GM21825 (cell line): Measurements from ENCODE around the gene C11orf21.

Experiments
- ATAC-seq: cut with Tn5 transposase; IDR thresholded peaks from one replicate; pipeline ENCODE4 v1.9.1; 2021; ENCODE audit warnings: mild to moderate bottlenecking, moderate library complexity; ENCODE audit not compliant: unreplicated experiment

Gene C11orf21

DNA sequence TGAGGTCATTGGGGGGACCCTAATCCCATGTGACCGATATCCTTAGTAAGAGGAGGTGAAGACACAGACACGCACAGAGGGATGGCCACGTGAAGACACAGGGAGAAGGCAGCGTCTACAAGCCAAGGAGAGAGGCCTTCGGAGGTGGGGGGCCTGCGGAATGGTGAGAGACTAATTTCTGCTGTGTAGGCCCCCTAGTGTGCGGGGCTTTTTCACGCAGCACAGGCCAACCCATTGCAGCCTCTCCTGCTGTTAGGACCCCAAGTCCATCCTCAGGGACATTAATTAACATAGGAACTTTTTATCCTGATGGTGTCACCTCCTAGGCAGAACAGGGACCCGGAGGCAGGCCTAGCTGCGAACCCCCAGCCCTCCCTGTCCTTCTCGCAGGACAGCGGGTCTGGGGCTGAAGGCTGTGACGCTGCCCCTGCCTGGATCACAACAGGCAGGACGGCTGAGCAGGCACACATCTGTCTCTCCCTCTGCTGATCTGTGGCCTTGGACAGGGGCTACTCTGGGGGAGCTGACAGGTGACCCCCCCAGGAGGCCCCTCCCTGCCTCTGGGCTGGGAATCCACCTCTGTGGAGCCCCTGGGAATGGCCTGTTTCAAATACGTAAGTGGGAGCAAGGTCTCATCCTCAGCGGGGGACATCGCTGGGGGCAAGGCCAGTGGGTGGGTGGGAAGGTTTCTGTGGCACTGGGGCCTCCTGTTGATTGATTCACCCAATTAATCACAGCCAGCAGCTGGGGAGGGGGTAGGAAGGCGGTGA lies 39.2 kb downstream of the C11orf21 start:
- ATAC-seq: no peak

DNA sequence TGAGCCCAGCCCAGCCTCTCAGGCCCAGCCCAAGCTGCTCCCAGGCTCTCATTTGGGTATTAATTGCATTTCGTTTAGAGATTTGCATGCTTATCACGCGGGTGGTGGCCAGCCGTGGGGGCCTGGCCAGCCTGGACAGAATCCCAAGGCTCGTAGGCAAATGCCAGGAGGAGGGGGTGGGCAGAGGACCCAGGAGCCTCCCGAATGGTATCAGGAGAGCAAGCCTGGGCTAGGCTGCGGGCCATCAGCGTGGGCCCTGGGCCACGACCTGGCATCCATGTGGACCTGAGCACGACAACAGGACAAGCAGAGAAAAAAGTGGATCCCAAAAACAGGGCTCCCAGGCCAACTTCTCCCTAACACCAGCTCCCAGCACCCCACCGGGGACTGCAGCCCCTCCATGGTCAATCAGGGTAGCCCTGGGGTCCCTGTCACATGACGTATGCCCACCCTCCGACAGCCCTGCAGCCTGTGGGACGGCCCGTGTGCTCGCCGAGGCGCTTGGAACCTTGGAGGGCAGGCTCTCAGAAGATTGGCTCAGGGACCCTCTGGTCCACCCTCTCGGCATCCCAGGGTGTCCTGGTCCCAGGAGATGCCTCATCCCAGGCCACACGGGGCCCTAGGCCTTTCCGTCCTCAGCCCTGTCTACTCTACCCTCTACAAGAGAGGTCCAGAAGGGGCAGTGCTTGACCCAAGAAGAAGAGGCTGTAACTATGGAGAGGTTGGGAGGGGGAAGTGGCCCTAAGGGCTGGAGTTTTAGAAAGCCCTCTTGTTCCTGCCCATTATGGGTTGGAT lies 40.1 kb downstream of the C11orf21 start:
- no peak for ATAC-seq

DNA sequence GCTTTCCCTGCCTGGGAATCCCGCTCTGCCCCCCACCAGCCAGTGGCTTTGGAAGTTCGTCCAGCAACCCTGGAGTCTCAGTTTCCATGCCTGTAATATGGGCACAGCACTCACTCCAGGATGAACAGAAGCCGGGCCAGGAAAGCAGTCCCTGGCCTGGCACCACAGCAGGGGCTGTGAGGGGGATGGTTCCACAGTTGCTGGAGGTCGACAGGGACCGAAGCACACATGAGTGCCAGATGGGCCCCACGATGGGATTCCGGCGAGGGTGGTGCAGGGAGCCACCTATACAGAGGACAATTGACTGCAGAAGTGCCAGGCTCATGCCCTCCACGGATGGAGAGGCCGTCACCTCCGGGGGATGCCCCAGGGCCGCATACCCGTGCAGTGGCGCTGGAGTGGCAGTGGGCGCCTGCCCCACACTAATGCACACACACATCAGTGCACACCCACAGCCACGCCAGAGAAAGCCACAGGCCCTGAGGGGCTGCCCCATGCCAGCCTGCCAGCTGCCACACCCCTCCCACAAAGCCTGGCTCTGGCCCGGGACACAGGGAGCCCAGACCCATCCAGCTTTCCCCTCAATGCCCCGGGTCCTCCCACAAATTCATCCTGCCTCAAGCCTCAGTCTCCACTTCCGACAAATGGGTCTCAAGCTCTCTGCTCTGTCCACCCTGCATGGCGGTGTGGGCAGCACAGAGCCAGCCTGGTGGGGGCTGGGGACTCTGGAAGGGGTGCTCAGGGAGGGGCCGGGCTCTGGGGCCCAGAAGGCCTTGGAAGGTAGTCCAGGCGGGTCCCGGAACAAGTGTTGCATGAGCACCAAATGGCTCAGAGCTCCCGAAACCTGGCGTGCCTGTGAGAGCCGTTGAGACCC lies 41.0 kb downstream of the C11orf21 start:
- ATAC-seq: no peak

DNA sequence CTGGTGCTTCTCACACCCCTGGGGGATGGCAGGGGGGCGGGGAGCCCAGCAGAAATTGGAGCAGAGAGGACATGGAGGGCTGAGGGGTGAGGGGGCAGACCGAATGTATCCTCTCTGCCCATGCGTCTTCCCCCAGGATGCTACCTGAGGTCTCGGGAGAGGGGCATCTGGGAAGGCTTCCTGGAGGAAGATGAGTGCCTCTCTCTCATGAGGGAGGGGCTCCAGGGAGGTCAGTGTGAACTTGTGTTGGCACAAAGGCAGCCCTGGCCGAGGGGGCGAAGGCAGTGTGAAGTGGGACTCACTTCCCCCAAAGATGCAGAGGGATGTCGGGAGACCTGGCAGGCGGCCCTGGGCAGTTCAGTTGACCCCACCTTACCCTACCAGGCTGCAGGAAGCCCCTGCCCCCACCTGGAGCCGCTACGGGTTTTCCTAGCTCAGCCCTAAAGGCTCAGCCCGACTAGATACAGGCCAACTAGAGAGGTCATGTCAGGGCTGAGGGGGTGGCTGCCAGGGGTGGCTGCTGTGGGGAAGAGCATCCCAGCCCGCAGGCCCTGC lies 41.7 kb downstream of the C11orf21 start:
- ATAC-seq: no peak

DNA sequence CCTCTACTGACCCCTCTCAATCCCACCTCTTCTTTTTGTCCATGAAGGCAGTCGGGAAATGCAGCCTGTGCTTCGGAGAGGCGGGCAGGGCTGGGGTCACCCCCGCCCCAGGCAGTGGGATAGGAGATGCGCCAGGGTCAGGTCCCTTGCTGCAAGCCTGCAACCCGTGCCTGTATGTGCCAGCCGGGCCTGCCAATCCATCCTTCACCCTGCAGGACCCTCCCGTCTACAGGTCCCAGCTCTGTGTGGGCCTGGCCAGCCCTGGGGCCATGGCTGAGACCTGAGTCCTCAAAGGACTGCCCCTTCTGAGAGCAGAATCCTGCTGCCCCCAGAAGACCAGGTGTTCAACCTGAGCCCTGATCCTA lies 42.3 kb downstream of the C11orf21 start:
- ATAC-seq: no peak

DNA sequence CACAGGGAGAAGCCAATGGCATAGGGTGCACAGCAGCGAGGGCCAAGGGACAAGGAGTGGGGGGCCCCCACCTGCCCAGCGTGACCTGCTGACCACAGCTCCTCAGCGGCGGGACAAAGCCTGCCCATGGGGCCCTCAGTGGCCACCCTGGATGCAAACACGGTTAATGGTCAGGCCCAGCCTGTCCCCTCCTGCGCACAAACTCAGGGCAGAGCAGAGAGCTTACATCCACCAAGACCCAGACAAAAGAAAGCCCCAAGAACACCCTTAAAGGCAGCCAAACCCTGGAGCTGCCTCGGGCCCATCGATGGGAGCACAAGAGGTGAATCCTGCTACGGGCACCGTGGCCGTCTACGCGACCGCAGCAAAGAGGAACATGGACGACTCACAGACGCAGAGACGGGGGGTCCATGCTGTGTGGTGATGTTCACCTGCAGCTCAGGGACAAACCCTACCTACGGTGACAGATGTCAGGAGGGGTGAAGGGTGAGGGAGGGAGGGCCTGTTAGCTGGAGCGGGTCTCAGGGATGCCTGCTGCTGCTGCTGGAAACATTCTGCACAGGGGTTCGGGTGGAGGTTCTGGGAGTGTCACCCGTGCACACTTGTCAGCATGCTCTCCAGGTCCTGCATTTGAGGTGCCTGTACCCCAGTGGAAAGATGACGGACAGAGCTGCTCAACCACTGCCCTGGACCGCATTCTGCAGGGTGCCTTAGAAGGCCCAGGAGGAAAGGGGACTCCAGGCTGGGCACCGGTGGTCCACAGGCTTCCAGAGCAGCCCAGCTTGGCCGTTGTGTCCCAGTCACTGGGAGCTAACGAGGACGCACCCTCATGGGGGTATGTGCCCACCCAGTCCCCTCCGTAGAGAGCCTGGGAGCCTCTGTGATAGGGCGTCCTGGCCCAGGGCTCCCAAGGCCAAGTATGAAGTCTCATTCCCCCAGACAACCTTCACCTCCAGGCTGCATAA lies 42.9 kb downstream of the C11orf21 start:
- ATAC-seq: no peak

DNA sequence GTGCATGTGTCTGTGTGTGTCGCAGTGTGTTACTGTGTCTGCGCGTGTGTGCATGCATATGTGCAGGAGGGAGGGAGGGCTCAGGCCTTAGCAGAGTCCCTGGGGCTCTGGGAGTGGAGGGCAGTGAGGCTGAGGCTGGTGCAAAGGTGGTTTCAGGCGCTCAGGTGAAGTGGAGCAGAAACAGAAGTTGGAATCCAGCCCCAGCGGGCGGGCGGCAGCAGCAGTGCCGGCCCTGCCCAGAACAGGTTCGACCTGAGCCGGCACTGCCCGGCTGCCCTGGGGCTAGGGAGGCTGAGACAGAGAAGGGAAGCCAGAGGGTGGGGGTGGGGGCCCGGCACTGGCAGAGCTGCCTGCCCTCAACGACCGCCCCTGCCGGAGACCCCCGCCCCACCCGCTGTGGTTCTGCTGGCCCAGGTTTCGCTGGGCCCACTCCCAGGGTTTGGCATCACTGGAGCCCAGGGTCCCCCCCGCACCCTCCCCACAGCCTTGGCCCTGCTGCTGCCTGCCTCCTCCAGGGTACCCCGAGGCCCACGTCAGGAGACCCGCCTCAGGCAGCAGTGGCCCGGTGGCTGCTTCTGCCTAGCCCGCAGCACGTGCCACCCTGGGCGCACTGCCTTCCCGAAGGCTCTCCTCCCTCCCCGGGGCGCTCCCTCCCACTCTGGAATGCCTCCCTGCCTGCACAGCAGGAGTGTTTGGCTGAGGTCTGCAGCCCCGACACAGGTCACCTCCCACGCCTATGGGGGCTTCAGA lies 44.6 kb downstream of the C11orf21 start:
- no peak for ATAC-seq

DNA sequence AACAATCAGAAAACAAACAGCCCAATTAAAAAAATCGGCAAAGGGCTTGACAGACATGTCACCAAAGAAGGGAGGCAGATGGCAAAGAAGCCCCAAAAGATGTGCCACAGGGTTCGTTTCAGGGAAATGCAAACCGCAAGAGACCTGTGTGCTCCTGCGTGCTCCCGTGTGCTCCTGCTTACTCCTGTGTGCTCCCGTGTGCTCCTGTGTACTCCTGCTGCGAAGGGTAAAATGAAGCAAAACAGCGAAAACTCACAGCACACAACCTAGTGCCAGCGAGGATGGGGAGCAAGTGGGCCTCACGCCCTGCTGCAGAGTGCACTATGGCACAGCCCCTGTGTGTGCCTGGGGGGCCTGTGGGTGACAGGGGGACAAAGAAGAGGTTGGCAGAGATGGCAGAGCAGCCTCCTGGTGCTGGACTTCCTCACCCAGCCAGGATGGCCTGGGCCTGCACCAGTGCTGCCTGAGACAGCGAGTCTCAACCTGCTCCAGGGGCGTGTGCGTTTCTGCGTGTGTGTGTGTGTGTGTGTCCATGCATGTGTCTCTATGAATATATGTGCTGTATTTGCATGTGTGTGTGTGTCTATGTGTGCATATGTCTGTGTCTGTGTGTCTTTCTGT lies 45.3 kb downstream of the C11orf21 start:
- no peak for ATAC-seq

DNA sequence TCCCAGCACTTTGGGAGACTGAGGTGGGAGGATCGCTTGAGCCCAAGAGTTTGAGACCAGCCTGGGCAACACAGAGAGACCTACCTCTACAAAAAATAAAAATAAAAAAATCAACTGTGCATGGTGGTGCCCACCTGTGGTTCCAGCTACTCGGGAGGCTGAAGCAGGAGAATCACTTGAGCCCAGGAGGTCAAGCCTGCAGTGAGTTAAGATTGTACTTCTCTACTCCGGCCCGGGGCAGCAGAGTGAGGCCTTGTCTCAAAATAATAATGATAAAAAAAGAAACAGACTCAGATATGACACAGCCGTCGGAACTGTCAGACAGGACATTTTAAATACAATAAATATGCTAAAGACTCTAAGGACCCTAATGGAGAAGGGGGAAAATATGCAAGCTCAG lies 49.7 kb downstream of the C11orf21 start:
- no peak for ATAC-seq

DNA sequence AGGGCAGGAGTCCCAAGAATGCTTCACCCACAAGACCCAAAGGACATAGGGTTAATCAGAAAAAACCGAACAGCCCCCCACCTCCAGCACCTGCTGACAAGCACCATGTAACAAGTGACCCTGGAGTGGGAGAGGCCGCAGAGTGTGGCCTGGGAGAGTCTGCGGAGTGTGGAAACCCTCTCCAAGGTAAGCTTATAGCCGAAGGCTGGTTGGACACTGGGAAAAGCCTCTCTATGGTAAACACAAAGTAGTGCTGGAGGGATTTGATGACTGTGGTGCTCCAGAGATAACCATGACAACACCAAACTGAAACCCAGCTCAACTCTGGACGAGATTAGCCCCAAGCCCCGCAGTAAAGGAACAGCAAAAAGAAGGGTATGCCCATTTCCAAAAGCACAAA lies 50.6 kb downstream of the C11orf21 start:
- ATAC-seq: no peak

DNA sequence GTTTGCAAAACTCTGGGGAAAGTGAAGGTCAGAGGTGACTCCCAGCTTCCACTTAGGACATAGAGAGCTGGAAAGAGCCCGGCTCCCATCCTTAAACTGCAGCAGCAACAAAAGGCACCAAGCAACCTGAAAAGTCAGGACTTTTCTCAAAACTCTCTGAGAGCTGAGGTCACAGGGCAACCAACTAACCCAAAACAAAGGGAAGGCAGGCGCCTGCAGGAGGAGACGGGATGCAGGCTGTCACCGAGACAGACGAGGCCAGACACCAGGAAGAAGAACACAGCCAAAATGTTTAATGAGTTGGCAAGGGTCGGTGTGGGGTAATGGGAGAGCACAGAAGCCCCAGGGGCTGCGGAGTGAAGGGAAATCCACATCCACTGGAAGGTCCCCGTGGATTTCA lies 51.2 kb downstream of the C11orf21 start:
- ATAC-seq: no peak

DNA sequence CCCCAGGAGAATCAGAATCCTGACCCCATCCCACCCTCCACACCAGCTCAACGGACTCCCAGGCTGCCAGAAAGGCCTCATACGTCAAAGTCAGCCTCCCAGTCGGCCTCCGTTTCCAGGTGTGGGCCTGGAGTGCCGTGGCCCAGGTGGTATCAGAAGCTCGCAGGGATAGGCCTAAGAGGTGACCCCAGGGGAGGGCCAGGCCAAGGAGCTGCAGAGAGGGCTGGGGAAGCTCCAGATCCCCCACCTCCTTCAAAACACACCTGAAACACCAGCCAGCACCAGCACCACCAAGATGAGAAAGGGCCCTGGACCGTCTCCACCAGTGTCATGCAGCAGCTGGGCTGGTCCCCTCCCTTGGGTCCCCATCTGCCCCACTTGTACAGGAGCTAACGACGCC lies 51.7 kb downstream of the C11orf21 start:
- ATAC-seq: no peak

DNA sequence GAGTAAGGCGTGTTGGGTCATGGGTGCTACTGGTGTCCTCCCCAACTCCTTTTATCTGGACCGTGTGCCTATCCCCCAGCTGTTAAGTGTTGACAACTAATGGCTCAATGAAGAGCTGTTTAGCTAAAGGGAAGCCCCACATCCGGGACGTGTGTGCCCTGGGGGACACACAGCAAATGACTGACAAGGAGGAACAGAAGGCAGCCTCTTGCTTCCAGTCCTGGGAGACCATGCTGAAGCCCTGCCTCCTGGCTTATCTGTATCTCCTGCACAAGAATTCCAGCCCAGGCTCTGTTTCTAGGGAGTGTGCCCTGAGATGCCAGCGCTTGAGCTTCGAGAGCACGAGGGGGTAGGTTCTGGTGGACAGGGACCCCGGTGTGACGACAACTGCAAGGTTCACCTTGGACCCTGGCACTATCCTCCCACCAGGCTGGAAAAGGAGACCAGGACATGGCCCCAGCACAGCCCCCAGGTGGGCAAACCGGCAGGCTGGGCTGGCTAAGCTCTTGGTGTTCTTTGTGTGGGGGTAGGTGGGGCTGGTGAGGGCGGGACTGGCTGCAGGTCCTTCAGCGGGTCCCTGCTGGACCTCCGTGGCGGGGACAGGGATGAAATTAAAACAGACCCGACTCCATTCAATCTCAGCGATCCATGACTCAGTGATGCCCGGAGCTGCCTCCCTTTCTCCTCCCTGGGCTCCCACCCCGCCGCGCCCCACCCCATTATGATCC lies 52.4 kb downstream of the C11orf21 start:
- no peak for ATAC-seq

DNA sequence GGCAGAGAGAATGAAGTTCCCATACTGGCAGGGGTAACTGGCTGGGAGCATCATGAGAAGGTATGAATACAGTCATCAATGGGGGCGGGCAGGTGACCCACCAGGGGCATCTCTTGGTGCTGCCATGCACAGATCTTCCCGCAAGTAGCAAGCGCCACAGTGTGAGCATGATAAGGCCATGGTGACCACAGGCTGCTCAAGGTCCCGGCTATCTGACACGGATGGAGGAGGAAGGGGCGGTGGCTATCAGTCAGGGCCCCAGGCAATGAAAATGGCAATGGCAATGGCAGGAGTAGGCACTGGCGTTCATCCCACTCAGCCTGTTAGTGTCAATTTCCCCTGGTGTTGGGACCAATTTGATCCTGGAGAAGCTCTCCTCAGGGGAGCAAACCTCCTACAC lies 53.0 kb downstream of the C11orf21 start:
- no peak for ATAC-seq

DNA sequence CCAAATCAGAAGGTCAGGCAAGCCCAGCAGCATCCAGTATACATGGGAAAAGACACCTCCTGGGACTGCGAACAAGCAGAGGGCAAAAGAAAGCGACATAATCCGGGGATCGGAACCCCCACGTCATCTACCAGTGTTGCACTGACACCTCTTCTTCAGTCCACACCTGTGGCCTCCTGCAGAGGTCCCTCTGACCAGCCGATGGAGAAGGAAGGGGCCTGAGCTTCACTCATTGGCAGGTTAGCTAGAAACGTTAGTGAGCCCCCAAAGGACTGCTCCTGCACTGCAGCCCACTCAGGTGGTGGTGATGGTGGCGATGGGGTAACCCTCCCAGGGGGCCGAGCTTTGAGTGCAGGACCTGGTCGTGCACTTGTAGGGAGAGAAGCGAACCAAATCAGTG lies 53.5 kb downstream of the C11orf21 start:
- ATAC-seq: no peak

DNA sequence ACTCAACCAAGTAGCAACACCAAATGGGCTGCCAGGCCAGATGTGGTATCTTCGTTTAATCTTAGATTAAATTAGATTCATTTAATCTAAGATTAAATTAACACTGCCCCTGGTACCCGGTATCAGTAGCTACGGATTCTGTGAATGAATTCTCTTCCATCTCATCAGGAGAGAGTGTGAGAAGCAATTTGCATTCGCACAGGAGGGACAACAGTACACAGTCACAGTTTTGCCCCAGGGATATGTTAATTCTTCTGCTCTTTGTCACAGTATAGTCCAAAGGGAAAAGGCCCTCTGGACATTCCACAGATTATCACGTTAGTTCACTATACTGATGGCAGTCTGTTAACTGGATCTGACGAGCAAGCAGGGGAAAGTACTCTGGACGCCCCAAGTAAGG lies 54.2 kb downstream of the C11orf21 start:
- no peak for ATAC-seq
